Mucosa of stomach (tissue), 1 donor: ENCODE results near the gene CELA2B.
"Not testable (repeated sequence)": the region's sequence is repeated elsewhere in the genome, so short reads cannot be mapped to it uniquely, and the experiment has no call there.

ENCODE experiments used
- H3K27me3 ChIP-seq: one replicate; pipeline ENCODE4 v1.7.0; 2013; ENCODE audit warnings: mild to moderate bottlenecking, low read length; ENCODE audit not compliant: control insufficient read depth, insufficient read depth
- H3K36me3 ChIP-seq: one replicate; pipeline ENCODE4 v1.7.0; 2013; ENCODE audit warnings: low read length; ENCODE audit not compliant: control insufficient read depth, insufficient read depth
- H3K4me1 ChIP-seq: one replicate; pipeline ENCODE4 v1.7.0; 2013; ENCODE audit warnings: mild to moderate bottlenecking, low read length; ENCODE audit not compliant: control insufficient read depth, insufficient read depth
- H3K4me3 ChIP-seq: one replicate; pipeline ENCODE4 v1.7.0; 2013; ENCODE audit warnings: low read length
- H3K9ac ChIP-seq: one replicate; pipeline ENCODE4 v1.7.0; 2013; ENCODE audit warnings: mild to moderate bottlenecking, low read length, moderate library complexity
- H3K9me3 ChIP-seq: one replicate; pipeline ENCODE4 v1.7.0; 2013; ENCODE audit warnings: mild to moderate bottlenecking, low read length, moderate library complexity; ENCODE audit not compliant: control insufficient read depth
- donor health status: Pancreatic carcinoma.

Gene CELA2B

GRCh38 chr1:15448877-15449462 is 26.9 kb upstream of the CELA2B start:
- Histone ChIP-seq H3K9me3 (no peaks in the 10 kb centered on the region), H3K4me1 (peaks cover 1% of the 10 kb centered on the region), H3K9ac (no peak overlapping the region), H3K4me3 (no peak overlapping the region), H3K36me3 (no peaks in the 10 kb centered on the region), H3K27me3 (peaks cover 10% of the 10 kb centered on the region)

- Histone ChIP-seq H3K9ac (no peak overlapping the region), H3K9me3 (no peaks in the 10 kb centered on the region), H3K4me1 (peaks cover 7% of the 10 kb centered on the region), H3K4me3 (no peak overlapping the region), H3K27me3 (peaks cover 10% of the 10 kb centered on the region), H3K36me3 (no peaks in the 10 kb centered on the region)
These were observed 26.3 kb upstream of the CELA2B start for GRCh38 chr1:15449567-15449966.

- Histone ChIP-seq H3K4me3 (no peak overlapping the region), H3K36me3 (no peaks in the 10 kb centered on the region), H3K9me3 (no peaks in the 10 kb centered on the region), H3K4me1 (peaks cover 8% of the 10 kb centered on the region), H3K9ac (no peak overlapping the region), H3K27me3 (peaks cover 8% of the 10 kb centered on the region)
These were observed 24.7 kb upstream of the CELA2B start for GRCh38 chr1:15451014-15451722.

GRCh38 chr1:15452216-15452615 is 23.7 kb upstream of the CELA2B start:
- Histone ChIP-seq H3K27me3 (peaks cover 5% of the 10 kb centered on the region), H3K9me3 (no peaks in the 10 kb centered on the region), H3K4me1 (peaks cover 11% of the 10 kb centered on the region), H3K36me3 (no peaks in the 10 kb centered on the region), H3K9ac (no peak overlapping the region), H3K4me3 (no peak overlapping the region)

GRCh38 chr1:15452866-15453571 is 22.9 kb upstream of the CELA2B start:
- no peak overlapping the region for H3K4me3 ChIP-seq
- H3K27me3 ChIP-seq, result no peaks in the 10 kb centered on the region
- H3K9ac ChIP-seq, result no peak overlapping the region
- no peaks in the 10 kb centered on the region for H3K9me3 ChIP-seq
- peaks cover 14% of the 10 kb centered on the region for H3K4me1 ChIP-seq
- no peaks in the 10 kb centered on the region for H3K36me3 ChIP-seq

- Histone ChIP-seq H3K9ac (no peak overlapping the region), H3K4me3 (no peak overlapping the region), H3K9me3 (no peaks in the 10 kb centered on the region), H3K27me3 (no peaks in the 10 kb centered on the region), H3K4me1 (peaks cover 14% of the 10 kb centered on the region), H3K36me3 (no peaks in the 10 kb centered on the region)
These were observed 22.2 kb upstream of the CELA2B start for GRCh38 chr1:15453734-15454133.

GRCh38 chr1:15454256-15454655 is 21.6 kb upstream of the CELA2B start:
- H3K4me1 ChIP-seq, result peaks cover 14% of the 10 kb centered on the region
- H3K36me3 ChIP-seq, result no peaks in the 10 kb centered on the region
- H3K9me3 ChIP-seq, result no peaks in the 10 kb centered on the region

GRCh38 chr1:15455522-15455921 is 20.4 kb upstream of the CELA2B start:
- Histone ChIP-seq H3K9me3 (no peaks in the 10 kb centered on the region), H3K4me3 (no peak overlapping the region), H3K36me3 (no peaks in the 10 kb centered on the region), H3K4me1 (peaks cover 14% of the 10 kb centered on the region), H3K27me3 (no peaks in the 10 kb centered on the region), H3K9ac (no peak overlapping the region)

More at GRCh38 chr1:15454256-15454655, 21.6 kb upstream of the CELA2B start:
- H3K27me3 ChIP-seq, result no peaks in the 10 kb centered on the region
- no peak overlapping the region for H3K9ac ChIP-seq
- H3K4me3 ChIP-seq, result no peak overlapping the region

GRCh38 chr1:15456313-15456954 is 19.5 kb upstream of the CELA2B start, which contains the start of gene CELA2A:
TSS of gene CELA2A (plus strand) at chr1:15456732. CDS start at chr1:15456754, 22 bp downstream.
- Histone ChIP-seq H3K27me3 (no peaks in the 10 kb centered on the region), H3K4me1 (peaks cover 14% of the 10 kb centered on the region), H3K4me3 (no peak within 1 kb of the TSS), H3K9ac (no peak within 1 kb of the TSS), H3K9me3 (no peaks in the 10 kb centered on the region), H3K36me3 (no peaks in the 10 kb centered on the region)

- H3K4me3 ChIP-seq, result no peak overlapping the region
- peaks cover 14% of the 10 kb centered on the region for H3K4me1 ChIP-seq
- no peaks in the 10 kb centered on the region for H3K9me3 ChIP-seq
- no peaks in the 10 kb centered on the region for H3K36me3 ChIP-seq
- H3K9ac ChIP-seq, result no peak overlapping the region
- H3K27me3 ChIP-seq, result no peaks in the 10 kb centered on the region
These were observed 18.3 kb upstream of the CELA2B start for GRCh38 chr1:15457585-15457984.

- H3K4me1 ChIP-seq, result peaks cover 14% of the 10 kb centered on the region
- H3K4me3 ChIP-seq, H3K9ac ChIP-seq, H3K27me3 ChIP-seq, H3K36me3 ChIP-seq, H3K9me3 ChIP-seq: not testable (repeated sequence)
These were observed 17.5 kb upstream of the CELA2B start for GRCh38 chr1:15458388-15458787.
